GM21737 (cell line): ENCODE data around the gene HSPB7.
"Not testable (repeated sequence)": the region's sequence is repeated elsewhere in the genome, so short reads cannot be mapped to it uniquely, and the experiment has no call there.

ENCODE experiments used
- ATAC-seq: cut with Tn5 transposase; IDR thresholded peaks from one replicate; pipeline ENCODE4 v1.9.1; 2021; ENCODE audit warnings: mild to moderate bottlenecking, moderate library complexity; ENCODE audit not compliant: unreplicated experiment

The HSPB7 gene

GRCh38 chr1:16051039-16051438 is 33.2 kb upstream of the HSPB7 start:
- ATAC-seq, result no peak

GRCh38 chr1:16050328-16050727 is 32.5 kb upstream of the HSPB7 start:
- ATAC-seq, result no peak

GRCh38 chr1:16048573-16049189 is 30.8 kb upstream of the HSPB7 start:
- no peak for ATAC-seq

DNA sequence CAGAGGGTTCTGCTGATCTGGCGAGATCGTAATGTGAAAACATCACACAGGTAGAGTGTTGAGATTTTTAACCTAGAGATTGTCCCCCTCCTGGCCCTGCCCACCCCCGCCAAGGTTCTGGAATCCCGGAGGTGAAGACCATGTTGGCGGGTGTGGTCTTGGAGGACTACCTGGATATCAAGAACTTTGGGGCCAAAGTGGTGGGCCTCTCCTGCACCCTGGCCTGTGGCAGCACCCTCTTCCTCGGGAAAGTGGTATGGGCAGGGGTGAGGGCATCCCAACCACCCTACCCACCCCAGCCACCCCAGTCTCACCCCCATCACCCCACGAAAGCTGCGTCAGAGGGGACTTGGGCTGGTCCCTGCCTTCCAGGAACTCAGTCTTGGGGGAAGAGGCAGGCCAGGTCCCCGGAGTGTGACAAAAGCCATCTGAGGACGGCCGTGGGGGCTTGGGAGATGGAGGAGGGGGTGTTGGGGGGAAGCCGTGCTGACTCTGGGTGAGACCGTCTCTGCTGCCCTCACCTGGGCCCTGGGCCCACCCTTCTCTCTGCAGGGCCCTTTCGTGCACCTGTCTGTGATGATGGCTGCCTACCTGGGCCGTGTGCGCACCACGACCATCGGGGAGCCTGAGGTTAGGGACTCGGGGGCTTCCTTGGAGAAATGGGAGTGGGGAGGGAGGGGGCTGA is 30.1 kb upstream of the HSPB7 start:
- no peak for ATAC-seq

DNA sequence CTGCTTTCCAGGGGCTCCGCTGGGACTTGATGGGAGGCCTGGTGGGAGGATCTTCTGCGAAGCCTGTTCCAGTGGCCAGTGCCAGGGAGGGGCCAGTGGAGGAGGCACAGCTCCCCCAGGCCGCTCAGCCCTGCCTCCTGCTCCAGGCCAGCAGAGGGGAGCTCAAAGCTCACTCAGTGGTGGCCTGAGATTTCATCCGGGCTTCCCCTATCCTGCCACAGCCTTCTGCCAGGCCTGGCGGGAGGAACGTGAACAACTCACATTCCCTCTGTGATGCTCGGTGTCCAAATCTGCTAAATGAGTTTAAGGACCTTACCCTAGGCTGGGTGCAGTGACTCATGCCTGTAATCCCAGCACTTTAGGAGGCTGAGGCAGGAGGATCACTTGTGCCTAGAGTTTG is 29.0 kb upstream of the HSPB7 start:
- no peak for ATAC-seq

- ATAC-seq, result no peak
Measured at GRCh38 chr1:16043950-16044349, 26.1 kb upstream of the HSPB7 start.

DNA sequence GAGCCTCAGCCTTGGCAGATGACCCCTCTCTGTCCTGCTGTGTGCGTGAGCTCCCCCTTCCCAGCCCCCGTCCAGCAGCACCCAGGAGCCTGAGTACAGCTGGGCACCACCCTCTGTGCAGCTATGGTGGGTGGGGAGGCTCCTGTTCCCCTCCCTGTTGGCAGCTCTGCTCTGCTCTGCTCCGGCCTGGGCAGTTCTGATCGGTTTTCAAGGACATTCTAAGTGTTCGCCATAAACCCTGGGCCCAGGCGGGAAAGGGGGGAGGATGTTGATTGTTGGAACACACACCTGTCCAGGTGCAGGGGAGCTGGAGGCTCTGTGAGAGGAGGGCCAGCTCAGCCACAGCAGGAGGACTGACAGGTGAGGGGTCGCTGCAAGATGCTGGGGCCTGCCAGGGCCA is 25.7 kb upstream of the HSPB7 start, which contains the start of gene CLCNKB:
TSS of gene CLCNKB (plus strand) at position 262 of the 400 bp plus-strand sequence. CDS start 711 bp downstream, outside the sequence.
- ATAC-seq, result no peak

GRCh38 chr1:16042654-16043053 is 24.8 kb upstream of the HSPB7 start:
- ATAC-seq, result not testable (repeated sequence)

DNA sequence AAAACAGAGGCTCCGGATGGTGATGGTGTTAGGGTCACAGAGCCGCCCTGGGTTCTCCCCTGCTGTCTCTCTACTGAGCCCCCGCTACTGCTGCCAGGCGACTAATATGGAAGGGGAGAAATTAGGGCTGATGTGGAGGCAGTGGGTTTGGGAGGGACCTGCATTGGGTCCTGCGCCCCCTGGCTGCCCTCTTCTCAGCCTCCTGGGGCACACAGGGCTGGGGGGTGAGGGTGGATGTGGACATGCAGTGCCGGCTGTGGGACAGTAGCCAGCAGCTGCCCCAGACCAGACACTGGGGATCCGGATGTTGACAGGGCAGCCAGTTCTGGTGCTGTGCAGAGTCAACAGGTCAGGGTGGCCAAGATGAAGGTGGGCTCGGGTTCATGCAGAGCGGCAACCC is 24.3 kb upstream of the HSPB7 start:
- no peak for ATAC-seq

GRCh38 chr1:16041200-16041599 is 23.4 kb upstream of the HSPB7 start:
- no peak for ATAC-seq

DNA sequence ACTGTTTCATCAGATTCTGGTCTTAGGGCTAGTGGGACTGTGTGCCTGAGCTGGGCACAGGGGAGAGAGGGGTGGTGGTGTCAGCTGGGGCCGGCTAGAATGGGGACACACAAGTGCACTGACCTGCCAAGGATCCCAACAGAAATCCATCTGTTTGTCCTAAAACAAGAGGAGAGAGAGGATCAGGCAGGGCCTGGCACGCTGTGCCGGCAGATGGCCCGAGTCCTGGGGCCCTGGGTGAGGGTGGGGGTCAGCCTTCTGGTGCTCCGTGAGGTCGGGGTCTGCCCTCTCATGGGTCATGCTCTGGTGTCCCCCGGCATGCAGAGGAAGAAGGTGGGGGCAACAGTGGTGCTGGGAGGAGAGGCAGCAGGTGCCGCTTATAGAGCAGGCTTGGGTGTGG is 22.0 kb upstream of the HSPB7 start:
- ATAC-seq, result not testable (repeated sequence)

- ATAC-seq, result no peak
Measured at GRCh38 chr1:16038620-16038912, 20.7 kb upstream of the HSPB7 start.

DNA sequence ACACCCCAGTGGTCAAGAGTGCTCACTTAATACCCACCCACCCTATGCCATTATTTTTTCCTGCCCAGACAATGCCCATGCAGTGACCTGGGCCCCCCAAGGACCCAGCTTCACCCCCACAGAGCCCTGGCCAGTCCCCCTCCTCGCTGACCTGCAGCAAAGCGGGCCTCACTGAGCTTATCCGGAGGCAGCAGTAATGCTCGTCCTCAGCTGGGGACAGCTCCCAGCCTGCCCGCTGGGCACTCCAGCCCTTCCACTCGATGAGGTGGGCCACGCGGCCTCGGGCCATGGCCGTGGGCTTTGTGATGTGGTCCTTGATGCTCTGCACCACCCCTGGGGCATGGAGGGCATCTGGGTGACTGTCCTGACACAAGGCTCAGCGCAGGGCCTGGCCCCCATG is 18.6 kb upstream of the HSPB7 start:
- not testable (repeated sequence) for ATAC-seq

DNA sequence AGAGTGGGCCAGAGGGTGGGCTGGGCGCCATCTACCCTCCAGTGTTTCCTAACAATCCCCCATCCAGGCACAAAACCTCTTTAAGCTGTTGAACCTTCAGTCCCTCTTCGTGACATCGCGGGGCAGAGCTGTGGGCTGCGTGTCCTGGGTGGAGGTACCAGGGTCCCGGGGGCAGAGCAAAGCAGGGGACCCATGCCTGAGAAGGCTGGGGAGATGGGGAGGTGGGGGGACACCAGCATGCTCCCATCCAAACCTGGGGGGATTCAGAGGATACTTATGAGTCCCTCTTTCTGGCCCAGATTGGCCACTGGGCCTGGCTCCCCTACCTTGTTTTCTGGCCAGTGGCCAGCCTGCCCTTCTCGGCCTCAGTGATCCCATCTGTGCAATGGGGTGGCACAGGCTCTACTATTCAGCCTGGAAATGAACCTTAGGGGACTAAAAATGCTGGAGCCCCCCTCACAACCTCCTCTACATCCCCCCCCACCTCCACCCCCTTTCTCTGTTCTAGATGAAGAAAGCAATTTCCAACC is 15.3 kb upstream of the HSPB7 start:
- not testable (repeated sequence) for ATAC-seq

- ATAC-seq, result no peak
Measured at GRCh38 chr1:16032388-16033102, 14.7 kb upstream of the HSPB7 start.

- no peak for ATAC-seq
Measured at GRCh38 chr1:16031551-16031950, 13.7 kb upstream of the HSPB7 start.

- no peak for ATAC-seq
Measured at GRCh38 chr1:16029288-16029687, 11.4 kb upstream of the HSPB7 start.

DNA sequence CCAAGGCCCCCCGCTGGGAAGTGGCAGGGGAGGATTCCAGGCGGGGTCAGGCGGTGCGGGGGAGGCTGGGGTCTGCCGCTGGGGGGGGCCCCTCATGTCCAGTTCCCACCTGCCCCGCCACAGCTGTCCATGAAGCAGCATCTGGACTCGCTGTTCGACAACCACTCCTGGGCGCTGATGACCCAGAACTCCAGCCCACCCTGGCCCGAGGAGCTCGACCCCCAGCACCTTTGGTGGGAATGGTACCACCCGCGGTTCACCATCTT is 11.1 kb upstream of the HSPB7 start:
- not testable (repeated sequence) for ATAC-seq

DNA sequence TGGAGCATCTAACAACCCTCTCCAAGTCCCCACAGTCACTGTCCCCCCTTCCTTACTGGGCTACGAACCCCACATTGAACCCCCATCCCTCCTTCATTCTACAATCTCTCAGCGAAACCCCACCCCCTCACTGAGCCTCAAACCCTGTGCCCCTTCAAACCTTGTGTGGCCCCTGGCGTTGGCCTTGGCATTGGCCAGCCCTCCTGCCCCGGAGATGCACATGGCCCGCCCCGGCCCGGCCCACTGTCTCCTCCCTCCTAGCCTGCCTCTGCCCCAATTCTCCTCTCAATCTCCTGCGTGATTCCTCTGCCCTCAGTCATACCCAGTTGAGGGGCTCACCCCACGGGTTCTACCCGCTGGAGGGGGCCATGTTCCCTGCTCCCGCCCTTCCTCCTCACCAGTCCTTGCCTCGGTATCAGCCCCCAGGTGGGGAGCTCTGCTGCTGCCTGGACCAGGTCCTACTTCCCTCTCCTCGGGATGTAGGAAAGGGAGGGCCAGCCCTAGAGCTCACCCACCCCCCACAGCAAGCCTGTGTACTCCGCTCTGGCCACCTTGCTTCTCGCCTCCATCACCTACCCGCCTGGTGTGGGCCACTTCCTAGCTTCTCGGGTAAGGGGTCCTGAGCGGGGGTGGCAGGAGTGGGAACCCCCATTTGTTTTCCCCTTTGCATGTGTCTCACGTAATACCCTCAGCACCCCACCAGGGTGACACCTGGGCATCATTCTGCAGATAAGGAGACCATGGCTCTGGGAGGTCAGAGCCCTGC is 10.6 kb upstream of the HSPB7 start:
- no peak for ATAC-seq

DNA sequence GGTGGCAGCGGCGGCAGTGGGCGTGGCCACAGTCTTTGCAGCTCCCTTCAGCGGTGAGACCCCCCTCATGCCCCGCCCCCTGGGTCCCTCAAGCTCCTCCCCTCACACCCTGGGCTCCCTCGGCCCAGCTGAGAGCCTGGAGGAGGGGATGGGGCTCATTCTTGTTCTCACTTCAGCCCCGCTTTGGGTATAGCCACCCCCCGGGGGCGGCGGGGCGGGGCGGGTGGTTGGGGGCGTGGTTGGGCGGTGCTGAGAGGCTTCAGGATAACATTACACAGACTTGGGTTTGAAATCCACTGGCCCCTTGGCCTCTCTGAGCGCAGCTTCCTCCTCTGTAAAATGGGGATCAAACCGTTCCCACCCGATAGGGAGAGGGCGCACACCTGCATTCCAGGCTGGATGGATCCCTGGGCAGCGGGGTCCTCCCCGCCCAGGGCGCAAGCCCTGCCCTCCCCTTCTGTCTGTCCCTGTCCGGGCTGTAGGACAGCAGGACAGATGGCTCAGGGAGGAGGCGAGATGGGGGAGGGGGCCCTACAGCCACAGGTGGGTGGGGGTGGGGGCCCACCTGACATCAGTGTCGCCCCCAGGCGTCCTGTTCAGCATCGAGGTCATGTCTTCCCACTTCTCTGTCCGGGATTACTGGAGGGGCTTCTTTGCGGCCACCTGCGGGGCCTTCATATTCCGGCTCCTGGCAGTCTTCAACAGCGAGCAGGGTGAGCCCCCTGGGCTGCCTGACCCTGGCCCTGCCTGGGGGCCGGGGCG is 9.1 kb upstream of the HSPB7 start:
- no peak for ATAC-seq

DNA sequence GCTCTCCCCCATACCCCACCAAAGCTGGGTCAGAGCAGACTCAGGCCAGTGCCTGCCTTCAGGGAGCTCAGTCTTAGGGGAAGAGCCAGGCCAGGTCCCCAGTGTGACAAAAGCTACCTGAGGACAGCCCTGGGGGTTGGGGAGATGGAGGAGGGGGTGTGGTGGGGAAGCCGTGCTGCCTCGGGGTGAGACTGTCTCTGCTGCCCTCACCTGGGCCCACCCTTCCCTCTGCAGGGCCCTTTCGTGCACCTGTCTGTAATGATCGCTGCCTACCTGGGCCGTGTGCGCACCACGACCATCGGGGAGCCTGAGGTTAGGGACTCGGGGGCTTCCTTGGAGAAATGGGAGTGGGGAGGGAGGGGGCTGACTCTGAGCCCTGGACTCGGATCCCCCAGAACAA is 8.5 kb upstream of the HSPB7 start:
- ATAC-seq, result not testable (repeated sequence)
